B cell (primary cell): ENCODE results near the gene NT5DC2. TPM values are rescaled to one million over a fixed set of nuclear protein-coding genes. Genes with fewer than 3 reads are reported as not detected.

Experiments used
- ATAC-seq: fragments of 200-7000 bp; cut with Tn5 transposase; one replicate; pipeline ENCODE4 v1.10.0; 2021; ENCODE audit warnings: low read depth, mild to moderate bottlenecking, moderate number of reproducible peaks, moderate library complexity
- CTCF ChIA-PET: fragments of 350-600 bp; sonication (Branson Sonifier 250); formaldehyde crosslinking; loops from one replicate; lab custom pipeline; 2021; ENCODE audit warnings: antibody characterized with exemption, inconsistent platforms; lab: Charles Lee
- POLR2A ChIA-PET: fragments of 350-600 bp; sonication (Branson Sonifier 250); formaldehyde crosslinking; loops from one replicate; lab custom pipeline; 2021; ENCODE audit warnings: antibody characterized with exemption; lab: Charles Lee
- DNase-seq: peaks from one replicate; pipeline ENCODE4 v3.0.0; 2013
- H2AFZ ChIP-seq: 2 replicates; pipeline ENCODE4 v1.6.1; 2012; ENCODE audit warnings: mild to moderate bottlenecking, low read depth, low read length; ENCODE audit not compliant: insufficient read depth, poor library complexity, severe bottlenecking
- H3K27ac ChIP-seq, 2 donors: 1 replicate in 1 of 2; 2 replicates in 1 of 2; pipeline ENCODE4 v1.5.1; 2012 to 2013; ENCODE audit warnings: low read length in 2 of 2, mild to moderate bottlenecking in 2 of 2, moderate library complexity in 1 of 2
- H3K27me3 ChIP-seq, 4 experiments: fragments of 200-600 bp in 1 of 4; sonication (generic) in 1 of 4; replicated peaks in 1 of 4; 1 replicate in 2 of 4; 2 replicates in 2 of 4; pipeline versions ENCODE4 v1.6.1 to v1.7.0; 2013 to 2016; ENCODE audit warnings: low read length in 3 of 4, mild to moderate bottlenecking in 2 of 4, mixed read lengths in 1 of 4, moderate library complexity in 1 of 4; ENCODE audit not compliant: insufficient read depth in 4 of 4, control insufficient read depth in 3 of 4; ENCODE audit errors: control extremely low read depth in 1 of 4
- H3K36me3 ChIP-seq, 2 experiments: replicated peaks in 1 of 2; 1 replicate in 1 of 2; 2 replicates in 1 of 2; pipeline versions ENCODE4 v1.6.1 to v1.7.1; 2013; ENCODE audit warnings: low read length in 1 of 2; ENCODE audit not compliant: insufficient read depth in 2 of 2, control insufficient read depth in 1 of 2; ENCODE audit errors: control extremely low read depth in 1 of 2, extremely low read depth in 1 of 2
- H3K4me1 ChIP-seq, 2 donors: fragments of 200-600 bp in 1 of 2; sonication (generic) in 1 of 2; 1 replicate in 1 of 2; 2 replicates in 1 of 2; pipeline versions ENCODE4 v1.5.1 to v1.6.1; 2013 to 2017; ENCODE audit warnings: low read length in 2 of 2; ENCODE audit not compliant: control insufficient read depth in 2 of 2, insufficient read depth in 2 of 2
- H3K4me2 ChIP-seq: replicated peaks from 2 replicates; pipeline ENCODE3; 2012; ENCODE audit warnings: mild to moderate bottlenecking, low read depth, low read length; ENCODE audit not compliant: poor library complexity, severe bottlenecking
- H3K4me3 ChIP-seq, 5 experiments: fragments of 200-600 bp in 1 of 5; sonication (generic) in 1 of 5; 1 replicate in 3 of 5; 2 replicates in 2 of 5; pipeline versions ENCODE4 v1.5.1 to v1.7.0; 2011 to 2016; ENCODE audit warnings: low read length in 4 of 5, mild to moderate bottlenecking in 4 of 5, low read depth in 2 of 5, control low read depth in 1 of 5, moderate library complexity in 1 of 5; ENCODE audit not compliant: insufficient read depth in 1 of 5; ENCODE audit errors: control extremely low read depth in 1 of 5, extremely low read depth in 1 of 5
- H3K79me2 ChIP-seq: fragments of 200-600 bp; sonication (generic); one replicate; pipeline ENCODE4 v1.6.0; 2016; ENCODE audit warnings: low read length; ENCODE audit not compliant: control insufficient read depth, insufficient read depth
- H3K9ac ChIP-seq: fragments of 200-600 bp; sonication (generic); 2 replicates; pipeline ENCODE4 v1.6.1; 2017; ENCODE audit warnings: mild to moderate bottlenecking, low read length, moderate library complexity
- H3K9me3 ChIP-seq, 3 donors: one replicate each; pipeline versions ENCODE4 v1.6.1 to v1.7.1; 2013; ENCODE audit warnings: low read length in 2 of 3; ENCODE audit not compliant: control insufficient read depth in 2 of 3, insufficient read depth in 1 of 3; ENCODE audit errors: control extremely low read depth in 1 of 3
- H4K20me1 ChIP-seq: 2 replicates; pipeline ENCODE4 v1.6.0; 2012; ENCODE audit warnings: mild to moderate bottlenecking, low read length; ENCODE audit not compliant: insufficient read depth, control insufficient read depth, poor library complexity, severe bottlenecking
- H3K27ac Mint-ChIP-seq: one replicate; pipeline ENCODE4 v1.8.0; 2021; ENCODE audit warnings: mixed read lengths
- H3K27me3 Mint-ChIP-seq: one replicate; pipeline ENCODE4 v1.8.0; 2021; ENCODE audit warnings: mixed read lengths
- H3K4me1 Mint-ChIP-seq: one replicate; pipeline ENCODE4 v1.8.0; 2021; ENCODE audit warnings: mixed read lengths
- H3K4me3 Mint-ChIP-seq: one replicate; pipeline ENCODE4 v1.8.0; 2021; ENCODE audit warnings: mixed read lengths
- H3K9me3 Mint-ChIP-seq: one replicate; pipeline ENCODE4 v1.8.0; 2022; ENCODE audit warnings: mixed read lengths; ENCODE audit not compliant: insufficient read depth
- CTCF ChIP-seq: fragments of 200-600 bp; IDR thresholded peaks from one replicate; pipeline ENCODE4 v1.8.0; 2022; ENCODE audit warnings: antibody characterized with exemption, mild to moderate bottlenecking
- EZH2 ChIP-seq: IDR thresholded peaks from 2 replicates; pipeline ENCODE4 v1.6.1; 2012; ENCODE audit warnings: borderline replicate concordance, low read depth, mild to moderate bottlenecking, moderate library complexity, low read length; ENCODE audit not compliant: insufficient read depth, poor library complexity, severe bottlenecking
- WGBS: methylation state at CpG from one replicate; pipeline ENCODE4 v1.1.5; 2013; ENCODE audit warnings: missing lambda C conversion rate; ENCODE audit not compliant: insufficient coverage; 5-methylcytosine and 5-hydroxymethylcytosine counted together
- intact Hi-C: fragments of 100-400 bp; cut with micrococcal nuclease; formaldehyde crosslinking; loops from one replicate; pipeline ENCODE4 v1.10.0; 2022
- polyA plus RNA-seq: library from polyadenylated mRNA; depleted of rRNA; stranded (reverse); fragments of >200 nt; gene quantifications from 2 replicates; pipeline ENCODE4 v1.2.3, GENCODE V29; 2012
- total RNA-seq, 2 donors: library from RNA; stranded (reverse); fragments of 120-200 nt in 1 of 2; gene quantifications; 1 replicate in 1 of 2; 2 replicates in 1 of 2; pipeline versions ENCODE4 v1.2.3 to v1.2.4, GENCODE V29; 2013 to 2022

NT5DC2 gene
- total and polyA plus RNA-seq, 2 donors (not counting 1 experiment from before 2014, with no cell fraction given), result 11.2 to 11.9 TPM

GRCh38 chr3:52552089-52552488 lies 18.4 kb upstream of the NT5DC2 start:
- TF ChIP-seq CTCF (no peak), EZH2 (no peak)
- ATAC-seq (no peak), DNase-seq (no peak)
- H3K9me3 ChIP-seq, result no peaks in the 10 kb centered on the region
- no peaks in the 10 kb centered on the region for H3K4me1 ChIP-seq
- Mint-ChIP-seq H3K27ac (no peak overlapping the region), H3K9me3 (no peaks in the 10 kb centered on the region), H3K27me3 (no peaks in the 10 kb centered on the region), H3K4me3 (no peak overlapping the region), H3K4me1 (no peaks in the 10 kb centered on the region)
- H2AFZ ChIP-seq, result no peak overlapping the region
- intact Hi-C loops, result no loop called here
- no peak overlapping the region for H3K9ac ChIP-seq
- H3K79me2 ChIP-seq, result no peaks in the 10 kb centered on the region
- H3K27me3 ChIP-seq, result no peaks in the 10 kb centered on the region
- H4K20me1 ChIP-seq, result no peaks in the 10 kb centered on the region
- POLR2A ChIA-PET, result no interaction called here
- WGBS, result 90% methylated on average over 1 of the region's 3 CpGs
- no peak overlapping the region for H3K4me3 ChIP-seq
- H3K4me2 ChIP-seq, result no peak overlapping the region
- H3K36me3 ChIP-seq, result peaks cover 5 to 65% of the 10 kb centered on the region in 2 experiments
- CTCF ChIA-PET, result no interaction called here
- no peak overlapping the region for H3K27ac ChIP-seq

- ChIA-PET POLR2A (no interaction called here), CTCF (no interaction called here)
- Histone ChIP-seq H3K36me3 (peaks cover 8 to 59% of the 10 kb centered on the region in 2 experiments), H4K20me1 (no peaks in the 10 kb centered on the region), H3K9me3 (no peaks in the 10 kb centered on the region), H3K79me2 (no peaks in the 10 kb centered on the region), H2AFZ (no peak overlapping the region), H3K27ac (no peak overlapping the region), H3K4me3 (no peak overlapping the region), H3K4me2 (no peak overlapping the region), H3K27me3 (no peaks in the 10 kb centered on the region), H3K4me1 (no peaks in the 10 kb centered on the region), H3K9ac (no peak overlapping the region)
- Mint-ChIP-seq H3K4me1 (no peaks in the 10 kb centered on the region), H3K4me3 (no peak overlapping the region), H3K27me3 (no peaks in the 10 kb centered on the region), H3K9me3 (no peaks in the 10 kb centered on the region), H3K27ac (no peak overlapping the region)
- intact Hi-C loops, result no loop called here
- ATAC-seq (no peak), DNase-seq (no peak)
- TF ChIP-seq EZH2, result no peak
- no peak for TF ChIP-seq CTCF
Measured at GRCh38 chr3:52551118-52551517, 17.5 kb upstream of the NT5DC2 start.
